SK-N-SH (cell line): ENCODE measurements around the gene TRIM29. TPM values are rescaled to one million over a fixed set of nuclear protein-coding genes. Genes with fewer than 3 reads are reported as not detected.

Experiments
- CTCF ChIA-PET: fragments of 300-600, 350-600 bp; formaldehyde crosslinking; extraction: SDS; loops from one replicate; lab custom pipeline; 2021; lab: Yijun Ruan, JAX
- POLR2A ChIA-PET: fragments of 350-600 bp; sonication (Branson Sonifier 250); formaldehyde crosslinking; extraction: SDS; loops from one replicate; lab custom pipeline; 2020; ENCODE audit warnings: antibody characterized with exemption, inconsistent platforms; lab: Yijun Ruan, JAX
- DNase-seq: peaks from one replicate; pipeline ENCODE4 v3.0.0; 2012
- H2AFZ ChIP-seq: fragments of 200-600 bp; sonication (generic); 2 replicates; pipeline ENCODE4 v1.8.1; 2016; ENCODE audit warnings: antibody characterized with exemption, mild to moderate bottlenecking, low read depth
- H3F3A ChIP-seq: fragments of 200-600 bp; sonication (generic); replicated peaks from 2 replicates; pipeline ENCODE3; 2016; ENCODE audit warnings: antibody characterized with exemption, mild to moderate bottlenecking; ENCODE audit not compliant: insufficient read depth
- H3K27ac ChIP-seq, 2 experiments: fragments of 200-500 bp in 1 of 2; fragments of 200-600 bp in 1 of 2; sonication (Bioruptor generic) in 1 of 2; sonication (generic), shearing (Covaris generic) in 1 of 2; 2 replicates each; pipeline versions ENCODE4 v1.5.1 to v1.6.1; 2014 to 2016; ENCODE audit warnings: low read depth in 2 of 2, inconsistent platforms in 1 of 2, low read length in 1 of 2, mild to moderate bottlenecking in 1 of 2, mixed read lengths in 1 of 2
- H3K27me3 ChIP-seq: fragments of 200-600 bp; sonication (generic), shearing (Covaris generic); 2 replicates; pipeline ENCODE4 v1.6.1; 2016; ENCODE audit warnings: mixed run types; ENCODE audit not compliant: insufficient read depth
- H3K36me3 ChIP-seq, 2 experiments: fragments of 200-500 bp in 1 of 2; fragments of 200-600 bp in 1 of 2; sonication (Bioruptor generic) in 1 of 2; sonication (generic) in 1 of 2; replicated peaks in 1 of 2; 2 replicates each; pipeline versions ENCODE3 to v1.5.1; 2014 to 2016; ENCODE audit warnings: low read length in 1 of 2, mild to moderate bottlenecking in 1 of 2; ENCODE audit not compliant: insufficient read depth in 2 of 2, control insufficient read depth in 1 of 2
- H3K4me1 ChIP-seq, 2 experiments: fragments of 200-500 bp in 1 of 2; fragments of 200-600 bp in 1 of 2; sonication (Bioruptor generic) in 1 of 2; sonication (generic), shearing (Covaris generic) in 1 of 2; 2 replicates each; pipeline versions ENCODE4 v1.5.1 to v1.6.1; 2014 to 2016; ENCODE audit warnings: low read depth in 1 of 2, low read length in 1 of 2, mixed run types in 1 of 2; ENCODE audit not compliant: insufficient read depth in 2 of 2, control insufficient read depth in 1 of 2
- H3K4me2 ChIP-seq: fragments of 200-600 bp; sonication (generic), shearing (Covaris generic); 2 replicates; pipeline ENCODE4 v1.6.1; 2017; ENCODE audit warnings: mixed run types
- H3K4me3 ChIP-seq, 2 experiments: fragments of 200-500 bp in 1 of 2; fragments of 200-600 bp in 1 of 2; sonication (Bioruptor generic) in 1 of 2; sonication (generic), shearing (Covaris generic) in 1 of 2; 2 replicates each; pipeline versions ENCODE4 v1.5.1 to v1.8.1; 2014 to 2016; ENCODE audit warnings: low read depth in 2 of 2, inconsistent platforms in 1 of 2, low read length in 1 of 2, mild to moderate bottlenecking in 1 of 2, mixed read lengths in 1 of 2, moderate library complexity in 1 of 2
- H3K79me2 ChIP-seq: fragments of 200-600 bp; sonication (generic); 2 replicates; pipeline ENCODE4 v1.8.1; 2017; ENCODE audit warnings: mild to moderate bottlenecking; ENCODE audit not compliant: insufficient read depth
- H3K9ac ChIP-seq: fragments of 200-600 bp; sonication (generic); 2 replicates; pipeline ENCODE4 v1.6.1; 2017; ENCODE audit warnings: mixed run types
- H3K9me2 ChIP-seq: fragments of 200-600 bp; sonication (generic); 2 replicates; pipeline ENCODE4 v1.6.1; 2017; ENCODE audit warnings: mixed run types
- H3K9me3 ChIP-seq: fragments of 200-600 bp; sonication (generic); 2 replicates; pipeline ENCODE4 v1.6.1; 2017; ENCODE audit warnings: mixed run types, mild to moderate bottlenecking, moderate library complexity
- H4K20me1 ChIP-seq: fragments of 200-600 bp; sonication (generic); 2 replicates; pipeline ENCODE4 v1.6.1; 2017; ENCODE audit warnings: mild to moderate bottlenecking, mixed run types; ENCODE audit not compliant: insufficient read depth
- CHD2 ChIP-seq: fragments of 150-350 bp; IDR thresholded peaks from 2 replicates; pipeline ENCODE4 v1.6.1; 2018; ENCODE audit warnings: low read length; ENCODE audit not compliant: partially characterized antibody
- ELF1 ChIP-seq: IDR thresholded peaks from 2 replicates; pipeline ENCODE4 v1.4.0; 2012
- EP300 ChIP-seq, 2 experiments: IDR thresholded peaks; 2 replicates each; pipeline versions ENCODE4 v1.4.0 to v1.6.1; 2012; ENCODE audit warnings: borderline replicate concordance in 1 of 2, low read depth in 1 of 2, low read length in 1 of 2
- FOSL2 ChIP-seq: IDR thresholded peaks from 2 replicates; pipeline ENCODE4 v1.4.0; 2012; ENCODE audit warnings: low read depth, mild to moderate bottlenecking, moderate library complexity, borderline replicate concordance
- FOXJ3 ChIP-seq: sonication (generic); formaldehyde crosslinking; IDR thresholded peaks from 2 replicates; pipeline ENCODE4 v1.5.1; 2020; ENCODE audit warnings: mild to moderate bottlenecking, missing genetic modification reagents
- GABPA ChIP-seq: IDR thresholded peaks from 2 replicates; pipeline ENCODE4 v1.4.0; 2012; ENCODE audit warnings: low read depth, mild to moderate bottlenecking
- GATA2 ChIP-seq: sonication (generic); formaldehyde crosslinking; IDR thresholded peaks from 2 replicates; pipeline ENCODE4 v1.5.0; 2020; ENCODE audit warnings: mild to moderate bottlenecking, missing genetic modification reagents
- MXI1 ChIP-seq: IDR thresholded peaks from 2 replicates; pipeline ENCODE4 v1.6.1; 2012; ENCODE audit warnings: mild to moderate bottlenecking, low read depth, low read length, improper control_type of control experiment
- NRF1 ChIP-seq: IDR thresholded peaks from 2 replicates; pipeline ENCODE4 v1.6.1; 2012; ENCODE audit warnings: low read depth, mild to moderate bottlenecking, low read length
- RAD21 ChIP-seq: IDR thresholded peaks from 2 replicates; pipeline ENCODE4 v1.6.1; 2012; ENCODE audit warnings: mild to moderate bottlenecking, low read length
- RCOR1 ChIP-seq: fragments of 150-350 bp; IDR thresholded peaks from 2 replicates; pipeline ENCODE4 v1.6.1; 2017; ENCODE audit warnings: antibody characterized with exemption, low read length
- RFX5 ChIP-seq: IDR thresholded peaks from 2 replicates; pipeline ENCODE4 v1.6.1; 2012; ENCODE audit warnings: mild to moderate bottlenecking, improper control_type of control experiment, low read length
- RXRA ChIP-seq: IDR thresholded peaks from 2 replicates; pipeline ENCODE4 v1.4.0; 2012; ENCODE audit warnings: low read depth, mild to moderate bottlenecking, borderline replicate concordance
- SIN3A ChIP-seq: IDR thresholded peaks from 2 replicates; pipeline ENCODE4 v1.6.1; 2012; ENCODE audit warnings: low read depth, mild to moderate bottlenecking, low read length, moderate library complexity, borderline replicate concordance
- USF2 ChIP-seq: fragments of 150-350 bp; IDR thresholded peaks from 2 replicates; pipeline ENCODE4 v1.6.1; 2017; ENCODE audit warnings: antibody characterized with exemption, low read length, low read depth, borderline replicate concordance
- YY1 ChIP-seq: IDR thresholded peaks from 2 replicates; pipeline ENCODE4 v1.4.0; 2012; ENCODE audit warnings: low read depth, mild to moderate bottlenecking
- WGBS: methylation state at CpG from one replicate; pipeline ENCODE4 v1.1.6; 2017; ENCODE audit warnings: low lambda C conversion rate; 5-methylcytosine and 5-hydroxymethylcytosine counted together
- polyA plus RNA-seq, 3 experiments: library from polyadenylated mRNA; depleted of rRNA; stranded (reverse); fragments of >200 nt; gene quantifications; 2 replicates each; pipeline ENCODE4 v1.2.3, GENCODE V29; 2012
- TF ChIP-seq, protein P1 (sequence below): fragments of 200-600 bp; sonication (generic); IDR thresholded peaks from 2 replicates; pipeline ENCODE4 v1.6.1; 2017; ENCODE audit warnings: antibody characterized with exemption, mild to moderate bottlenecking, moderate library complexity
- TF ChIP-seq, protein P2 (sequence below): IDR thresholded peaks from 2 replicates; pipeline ENCODE4; 2012
- TF ChIP-seq, protein P3 (sequence below): IDR thresholded peaks from 2 replicates; pipeline ENCODE4 v1.4.0; 2012; ENCODE audit warnings: low read depth, borderline replicate concordance

The TRIM29 gene
- polyA plus RNA-seq, 1 of the 3 experiments (the other 2 are of a cell fraction) = 0.03 TPM

DNA sequence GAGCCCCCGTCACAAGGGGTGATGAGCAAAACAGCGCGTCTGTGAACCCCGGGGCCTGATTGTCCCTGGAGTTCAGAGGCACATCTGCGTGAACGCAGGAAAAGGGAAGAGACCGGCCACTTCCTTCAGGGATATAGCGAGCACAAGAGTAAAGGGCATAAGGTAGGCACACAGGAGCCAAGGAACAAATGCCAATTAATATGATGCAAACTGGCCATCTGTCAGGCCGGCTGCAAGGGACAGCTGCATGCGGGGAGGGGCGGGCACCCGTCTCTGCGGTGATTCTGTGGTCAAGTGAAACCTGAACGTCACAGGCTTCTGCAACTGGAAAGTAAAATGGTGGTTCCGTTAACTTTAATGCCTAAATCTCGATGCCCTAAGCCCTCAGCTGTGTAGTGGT, 64.7 kb downstream of the TRIM29 start:
- DNase-seq = no peak
- H2AFZ ChIP-seq = no peak overlapping the region
- no peaks in the 10 kb centered on the region for H3F3A ChIP-seq
- H3K4me1 ChIP-seq = peaks cover 0 to 18% of the 10 kb centered on the region in 2 experiments; a peak in 2 of 4 replicates
- CTCF ChIA-PET = interaction anchor here (0.6 kb wide), 1 partner anchor 582 kb away, joined by 3 read pairs; no protein-coding TSS in a partner anchor
- no peak overlapping the region for H3K4me2 ChIP-seq
- POLR2A ChIA-PET = no interaction called here
- H3K79me2 ChIP-seq = no peaks in the 10 kb centered on the region
- WGBS = 59% methylated on average over 14 of the region's 16 CpGs
- H3K9me3 ChIP-seq = no peaks in the 10 kb centered on the region
- no peaks in the 10 kb centered on the region for H3K36me3 ChIP-seq
- H4K20me1 ChIP-seq = no peaks in the 10 kb centered on the region
- H3K27ac ChIP-seq = no peak overlapping the region
- no peaks in the 10 kb centered on the region; the same call in 1 of the 2 replicates for H3K27me3 ChIP-seq
- no peaks in the 10 kb centered on the region for H3K9me2 ChIP-seq
- no peak for TF ChIP-seq CHD2
- no peak overlapping the region for H3K9ac ChIP-seq
- no peak overlapping the region for H3K4me3 ChIP-seq

GRCh38 chr11:120068114-120068573, 69.8 kb downstream of the TRIM29 start:
- no peaks in the 10 kb centered on the region for H3F3A ChIP-seq
- ChIA-PET CTCF (interaction anchor here (1.1 to 2.6 kb wide), 3 partner anchors 40 to 358 kb away, joined by 3 to 11 read pairs (median 5); no protein-coding TSS in a partner anchor), POLR2A (interaction anchor here (1.1 kb wide), 1 partner anchor 339 kb away, joined by 3 read pairs; the partner anchor contains the start of gene NECTIN1)
- peak overlapping the region; percentile 78; the same call in 1 of the 2 replicates for H2AFZ ChIP-seq
- peak overlapping the region in 1 of 2 experiments; percentile 76; a peak in 2 of 4 replicates for H3K27ac ChIP-seq
- no peaks in the 10 kb centered on the region for H3K9me2 ChIP-seq
- H4K20me1 ChIP-seq = no peaks in the 10 kb centered on the region
- H3K9ac ChIP-seq = no peak overlapping the region
- peak overlapping the region; percentile 16 to 26; a peak in 1 of 4 replicates for H3K4me3 ChIP-seq
- H3K9me3 ChIP-seq = no peaks in the 10 kb centered on the region
- 0 out of 2 replicates have a peak, but pooled peaks cover 3% of the 10 kb centered on the region for H3K27me3 ChIP-seq
- no peaks in the 10 kb centered on the region for H3K79me2 ChIP-seq
- H3K4me2 ChIP-seq = peak overlapping the region; percentile 69
- peaks cover 0 to 29% of the 10 kb centered on the region in 2 experiments; a peak in 2 of 4 replicates for H3K4me1 ChIP-seq
- no peaks in the 10 kb centered on the region for H3K36me3 ChIP-seq
- DNase-seq = peak; percentile 75
- 11% methylated on average over 8 of the region's 8 CpGs for WGBS
- TF ChIP-seq GABPA (no peak), EP300 (IDR thresholded peaks at IDR 0.05; ENCODE audit: borderline replicate concordance in 1 of 2, low read depth in 1 of 2, low read length in 1 of 2) (peak in 1 of 2 experiments; percentile 75; a peak in 2 of 4 replicates), RAD21 (peak; percentile 31), CHD2 (peak; percentile 36), YY1 (no peak), MXI1 (no peak), RFX5 (no peak), GATA2 (CRISPR knock-in tag) (peak; percentile 98), SIN3A (no peak), FOXJ3 (CRISPR knock-in tag) (peak; percentile 26; the same call in 1 of the 2 replicates), FOSL2 (0 out of 2 replicates have a peak, but pooled peaks have one; percentile 9), NRF1 (no peak), RCOR1 (peak; percentile 63; the same call in 1 of the 2 replicates), USF2 (no peak), RXRA (no peak), ELF1 (no peak)
- TF ChIP-seq, protein P1, sequence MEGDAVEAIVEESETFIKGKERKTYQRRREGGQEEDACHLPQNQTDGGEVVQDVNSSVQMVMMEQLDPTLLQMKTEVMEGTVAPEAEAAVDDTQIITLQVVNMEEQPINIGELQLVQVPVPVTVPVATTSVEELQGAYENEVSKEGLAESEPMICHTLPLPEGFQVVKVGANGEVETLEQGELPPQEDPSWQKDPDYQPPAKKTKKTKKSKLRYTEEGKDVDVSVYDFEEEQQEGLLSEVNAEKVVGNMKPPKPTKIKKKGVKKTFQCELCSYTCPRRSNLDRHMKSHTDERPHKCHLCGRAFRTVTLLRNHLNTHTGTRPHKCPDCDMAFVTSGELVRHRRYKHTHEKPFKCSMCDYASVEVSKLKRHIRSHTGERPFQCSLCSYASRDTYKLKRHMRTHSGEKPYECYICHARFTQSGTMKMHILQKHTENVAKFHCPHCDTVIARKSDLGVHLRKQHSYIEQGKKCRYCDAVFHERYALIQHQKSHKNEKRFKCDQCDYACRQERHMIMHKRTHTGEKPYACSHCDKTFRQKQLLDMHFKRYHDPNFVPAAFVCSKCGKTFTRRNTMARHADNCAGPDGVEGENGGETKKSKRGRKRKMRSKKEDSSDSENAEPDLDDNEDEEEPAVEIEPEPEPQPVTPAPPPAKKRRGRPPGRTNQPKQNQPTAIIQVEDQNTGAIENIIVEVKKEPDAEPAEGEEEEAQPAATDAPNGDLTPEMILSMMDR = no peak
- TF ChIP-seq, protein P2, sequence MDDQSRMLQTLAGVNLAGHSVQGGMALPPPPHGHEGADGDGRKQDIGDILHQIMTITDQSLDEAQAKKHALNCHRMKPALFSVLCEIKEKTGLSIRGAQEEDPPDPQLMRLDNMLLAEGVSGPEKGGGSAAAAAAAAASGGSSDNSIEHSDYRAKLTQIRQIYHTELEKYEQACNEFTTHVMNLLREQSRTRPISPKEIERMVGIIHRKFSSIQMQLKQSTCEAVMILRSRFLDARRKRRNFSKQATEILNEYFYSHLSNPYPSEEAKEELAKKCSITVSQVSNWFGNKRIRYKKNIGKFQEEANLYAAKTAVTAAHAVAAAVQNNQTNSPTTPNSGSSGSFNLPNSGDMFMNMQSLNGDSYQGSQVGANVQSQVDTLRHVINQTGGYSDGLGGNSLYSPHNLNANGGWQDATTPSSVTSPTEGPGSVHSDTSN = peak; percentile 61
- TF ChIP-seq, protein P3, sequence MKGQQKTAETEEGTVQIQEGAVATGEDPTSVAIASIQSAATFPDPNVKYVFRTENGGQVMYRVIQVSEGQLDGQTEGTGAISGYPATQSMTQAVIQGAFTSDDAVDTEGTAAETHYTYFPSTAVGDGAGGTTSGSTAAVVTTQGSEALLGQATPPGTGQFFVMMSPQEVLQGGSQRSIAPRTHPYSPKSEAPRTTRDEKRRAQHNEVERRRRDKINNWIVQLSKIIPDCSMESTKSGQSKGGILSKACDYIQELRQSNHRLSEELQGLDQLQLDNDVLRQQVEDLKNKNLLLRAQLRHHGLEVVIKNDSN = no peak
